ENCODE measurements around the gene ILF2. TPM values are rescaled to one million over a fixed set of nuclear protein-coding genes. Genes with fewer than 3 reads are reported as not detected.

The ILF2 gene
- total RNA-seq, 3 donors from 2014 or later: 78.4 to 126 (median 81.3) TPM

GRCh38 chr1:153698923-153699714 lies 28.3 kb upstream of the ILF2 start:
- Histone ChIP-seq H3K4me1 (ENCODE audit: low read depth) (no peaks in the 10 kb centered on the region), H3K9me3 (no peaks in the 10 kb centered on the region), H3K36me3 (ENCODE audit: low read depth) (no peaks in the 10 kb centered on the region), H3K4me3 (no peak overlapping the region)
- TF ChIP-seq CTCF (IDR thresholded peaks at IDR 0.05): no peak
- intact Hi-C loops (cut with DNase I, micrococcal nuclease): no loop called here
- DNase-seq (no peak), ATAC-seq (no peak)

- DNase-seq (peak in 1 of 3 donors; percentile 27), ATAC-seq (peak; percentile 42)
- H3K4me1 ChIP-seq (ENCODE audit: low read depth): no peaks in the 10 kb centered on the region
- no peaks in the 10 kb centered on the region for H3K36me3 ChIP-seq (ENCODE audit: low read depth)
- intact Hi-C loops (cut with DNase I, micrococcal nuclease): no loop called here
- no peak overlapping the region for H3K4me3 ChIP-seq
- H3K9me3 ChIP-seq: no peaks in the 10 kb centered on the region
- TF ChIP-seq CTCF (IDR thresholded peaks at IDR 0.05): no peak
These were observed 27.5 kb upstream of the ILF2 start for GRCh38 chr1:153698020-153698922.

- no peak for DNase-seq
- no peak for TF ChIP-seq CTCF (IDR thresholded peaks at IDR 0.05)
- no peaks in the 10 kb centered on the region for H3K36me3 ChIP-seq (ENCODE audit: low read depth)
- intact Hi-C loops (cut with DNase I, micrococcal nuclease): no loop called here
- no peaks in the 10 kb centered on the region for H3K9me3 ChIP-seq
- no peaks in the 10 kb centered on the region for H3K4me1 ChIP-seq (ENCODE audit: low read depth)
- no peak overlapping the region for H3K4me3 ChIP-seq
- peak; percentile 8 for ATAC-seq
These were observed 26.6 kb upstream of the ILF2 start for GRCh38 chr1:153697191-153698019.

- no peak for DNase-seq
- no peaks in the 10 kb centered on the region for H3K9me3 ChIP-seq
- intact Hi-C loops (cut with DNase I, micrococcal nuclease): no loop called here
- no peak for TF ChIP-seq CTCF (IDR thresholded peaks at IDR 0.05)
- no peak for ATAC-seq
- no peaks in the 10 kb centered on the region for H3K36me3 ChIP-seq (ENCODE audit: low read depth)
- no peaks in the 10 kb centered on the region for H3K4me1 ChIP-seq (ENCODE audit: low read depth)
- H3K4me3 ChIP-seq: no peak overlapping the region
These were observed 25.9 kb upstream of the ILF2 start for GRCh38 chr1:153696741-153697140.

- no peak for ATAC-seq
- intact Hi-C loops (cut with DNase I, micrococcal nuclease): no loop called here
- DNase-seq: no peak
- Histone ChIP-seq H3K36me3 (ENCODE audit: low read depth) (no peaks in the 10 kb centered on the region), H3K9me3 (no peaks in the 10 kb centered on the region), H3K4me3 (no peak overlapping the region), H3K4me1 (ENCODE audit: low read depth) (no peaks in the 10 kb centered on the region)
- no peak for TF ChIP-seq CTCF (IDR thresholded peaks at IDR 0.05)
These were observed 22.7 kb upstream of the ILF2 start for GRCh38 chr1:153693466-153693865.

Measured in mucosa of descending colon (tissue), 3 donors.